SK-N-SH (cell line): ENCODE data around the gene PTPN23. TPM values are rescaled to one million over a fixed set of nuclear protein-coding genes. Genes with fewer than 3 reads are reported as not detected.

Experiments
- CTCF ChIA-PET: fragments of 300-600, 350-600 bp; formaldehyde crosslinking; extraction: SDS; loops from one replicate; lab custom pipeline; 2021; lab: Yijun Ruan, JAX
- POLR2A ChIA-PET: fragments of 350-600 bp; sonication (Branson Sonifier 250); formaldehyde crosslinking; extraction: SDS; loops from one replicate; lab custom pipeline; 2020; ENCODE audit warnings: antibody characterized with exemption, inconsistent platforms; lab: Yijun Ruan, JAX
- DNase-seq: peaks from one replicate; pipeline ENCODE4 v3.0.0; 2012
- H2AFZ ChIP-seq: fragments of 200-600 bp; sonication (generic); 2 replicates; pipeline ENCODE4 v1.8.1; 2016; ENCODE audit warnings: antibody characterized with exemption, mild to moderate bottlenecking, low read depth
- H3F3A ChIP-seq: fragments of 200-600 bp; sonication (generic); replicated peaks from 2 replicates; pipeline ENCODE3; 2016; ENCODE audit warnings: antibody characterized with exemption, mild to moderate bottlenecking; ENCODE audit not compliant: insufficient read depth
- H3K27ac ChIP-seq, 2 experiments: fragments of 200-500 bp in 1 of 2; fragments of 200-600 bp in 1 of 2; sonication (Bioruptor generic) in 1 of 2; sonication (generic), shearing (Covaris generic) in 1 of 2; 2 replicates each; pipeline versions ENCODE4 v1.5.1 to v1.6.1; 2014 to 2016; ENCODE audit warnings: low read depth in 2 of 2, inconsistent platforms in 1 of 2, low read length in 1 of 2, mild to moderate bottlenecking in 1 of 2, mixed read lengths in 1 of 2
- H3K27me3 ChIP-seq: fragments of 200-600 bp; sonication (generic), shearing (Covaris generic); 2 replicates; pipeline ENCODE4 v1.6.1; 2016; ENCODE audit warnings: mixed run types; ENCODE audit not compliant: insufficient read depth
- H3K36me3 ChIP-seq, 2 experiments: fragments of 200-500 bp in 1 of 2; fragments of 200-600 bp in 1 of 2; sonication (Bioruptor generic) in 1 of 2; sonication (generic) in 1 of 2; replicated peaks in 1 of 2; 2 replicates each; pipeline versions ENCODE3 to v1.5.1; 2014 to 2016; ENCODE audit warnings: low read length in 1 of 2, mild to moderate bottlenecking in 1 of 2; ENCODE audit not compliant: insufficient read depth in 2 of 2, control insufficient read depth in 1 of 2
- H3K4me1 ChIP-seq, 2 experiments: fragments of 200-500 bp in 1 of 2; fragments of 200-600 bp in 1 of 2; sonication (Bioruptor generic) in 1 of 2; sonication (generic), shearing (Covaris generic) in 1 of 2; 2 replicates each; pipeline versions ENCODE4 v1.5.1 to v1.6.1; 2014 to 2016; ENCODE audit warnings: low read depth in 1 of 2, low read length in 1 of 2, mixed run types in 1 of 2; ENCODE audit not compliant: insufficient read depth in 2 of 2, control insufficient read depth in 1 of 2
- H3K4me2 ChIP-seq: fragments of 200-600 bp; sonication (generic), shearing (Covaris generic); 2 replicates; pipeline ENCODE4 v1.6.1; 2017; ENCODE audit warnings: mixed run types
- H3K4me3 ChIP-seq, 2 experiments: fragments of 200-500 bp in 1 of 2; fragments of 200-600 bp in 1 of 2; sonication (Bioruptor generic) in 1 of 2; sonication (generic), shearing (Covaris generic) in 1 of 2; 2 replicates each; pipeline versions ENCODE4 v1.5.1 to v1.8.1; 2014 to 2016; ENCODE audit warnings: low read depth in 2 of 2, inconsistent platforms in 1 of 2, low read length in 1 of 2, mild to moderate bottlenecking in 1 of 2, mixed read lengths in 1 of 2, moderate library complexity in 1 of 2
- H3K79me2 ChIP-seq: fragments of 200-600 bp; sonication (generic); 2 replicates; pipeline ENCODE4 v1.8.1; 2017; ENCODE audit warnings: mild to moderate bottlenecking; ENCODE audit not compliant: insufficient read depth
- H3K9ac ChIP-seq: fragments of 200-600 bp; sonication (generic); 2 replicates; pipeline ENCODE4 v1.6.1; 2017; ENCODE audit warnings: mixed run types
- H3K9me2 ChIP-seq: fragments of 200-600 bp; sonication (generic); 2 replicates; pipeline ENCODE4 v1.6.1; 2017; ENCODE audit warnings: mixed run types
- H3K9me3 ChIP-seq: fragments of 200-600 bp; sonication (generic); 2 replicates; pipeline ENCODE4 v1.6.1; 2017; ENCODE audit warnings: mixed run types, mild to moderate bottlenecking, moderate library complexity
- H4K20me1 ChIP-seq: fragments of 200-600 bp; sonication (generic); 2 replicates; pipeline ENCODE4 v1.6.1; 2017; ENCODE audit warnings: mild to moderate bottlenecking, mixed run types; ENCODE audit not compliant: insufficient read depth
- ELF1 ChIP-seq: IDR thresholded peaks from 2 replicates; pipeline ENCODE4 v1.4.0; 2012
- EP300 ChIP-seq, 2 experiments: IDR thresholded peaks; 2 replicates each; pipeline versions ENCODE4 v1.4.0 to v1.6.1; 2012; ENCODE audit warnings: borderline replicate concordance in 1 of 2, low read depth in 1 of 2, low read length in 1 of 2
- EZH2phosphoT487 ChIP-seq: fragments of 200-600 bp; sonication (generic); IDR thresholded peaks from 2 replicates; pipeline ENCODE4 v1.6.1; 2017; ENCODE audit warnings: low read depth, mixed run types, mild to moderate bottlenecking, antibody characterized with exemption, moderate library complexity, borderline replicate concordance
- FOSL2 ChIP-seq: IDR thresholded peaks from 2 replicates; pipeline ENCODE4 v1.4.0; 2012; ENCODE audit warnings: low read depth, mild to moderate bottlenecking, moderate library complexity, borderline replicate concordance
- FOXJ3 ChIP-seq: sonication (generic); formaldehyde crosslinking; IDR thresholded peaks from 2 replicates; pipeline ENCODE4 v1.5.1; 2020; ENCODE audit warnings: mild to moderate bottlenecking, missing genetic modification reagents
- FOXM1 ChIP-seq: IDR thresholded peaks from 2 replicates; pipeline ENCODE4 v1.4.0; 2012; ENCODE audit warnings: low read depth, mild to moderate bottlenecking
- GATA2 ChIP-seq: sonication (generic); formaldehyde crosslinking; IDR thresholded peaks from 2 replicates; pipeline ENCODE4 v1.5.0; 2020; ENCODE audit warnings: mild to moderate bottlenecking, missing genetic modification reagents
- NFIC ChIP-seq: IDR thresholded peaks from 2 replicates; pipeline ENCODE4 v1.4.0; 2012; ENCODE audit warnings: borderline replicate concordance
- POLR2AphosphoS5 ChIP-seq: IDR thresholded peaks from 2 replicates; pipeline ENCODE4 v1.6.1; 2012; ENCODE audit warnings: low read depth, low read length
- RAD21 ChIP-seq: IDR thresholded peaks from 2 replicates; pipeline ENCODE4 v1.6.1; 2012; ENCODE audit warnings: mild to moderate bottlenecking, low read length
- RXRA ChIP-seq: IDR thresholded peaks from 2 replicates; pipeline ENCODE4 v1.4.0; 2012; ENCODE audit warnings: low read depth, mild to moderate bottlenecking, borderline replicate concordance
- TAF1 ChIP-seq: IDR thresholded peaks from 2 replicates; pipeline ENCODE4 v1.6.1; 2012; ENCODE audit warnings: low read depth, mild to moderate bottlenecking, low read length, moderate library complexity, borderline replicate concordance
- WGBS: methylation state at CpG from one replicate; pipeline ENCODE4 v1.1.6; 2017; ENCODE audit warnings: low lambda C conversion rate; 5-methylcytosine and 5-hydroxymethylcytosine counted together
- polyA plus RNA-seq, 3 experiments: library from polyadenylated mRNA; depleted of rRNA; stranded (reverse); fragments of >200 nt; gene quantifications; 2 replicates each; pipeline ENCODE4 v1.2.3, GENCODE V29; 2012
- TF ChIP-seq, protein P1 (sequence below): IDR thresholded peaks from 2 replicates; pipeline ENCODE4 v1.4.0; 2012; ENCODE audit warnings: low read depth
- TF ChIP-seq, protein P2 (sequence below): IDR thresholded peaks from 2 replicates; pipeline ENCODE4; 2012
- TF ChIP-seq, protein P3 (sequence below): IDR thresholded peaks from 2 replicates; pipeline ENCODE4 v1.6.1; 2012; ENCODE audit warnings: mild to moderate bottlenecking, low read depth, low read length, moderate library complexity
- TF ChIP-seq, protein P4 (sequence below): IDR thresholded peaks from 2 replicates; pipeline ENCODE4 v1.4.0; 2012; ENCODE audit warnings: low read depth, borderline replicate concordance

The PTPN23 gene
- polyA plus RNA-seq, 1 of the 3 experiments (the other 2 are of a cell fraction) = 10.9 TPM

DNA sequence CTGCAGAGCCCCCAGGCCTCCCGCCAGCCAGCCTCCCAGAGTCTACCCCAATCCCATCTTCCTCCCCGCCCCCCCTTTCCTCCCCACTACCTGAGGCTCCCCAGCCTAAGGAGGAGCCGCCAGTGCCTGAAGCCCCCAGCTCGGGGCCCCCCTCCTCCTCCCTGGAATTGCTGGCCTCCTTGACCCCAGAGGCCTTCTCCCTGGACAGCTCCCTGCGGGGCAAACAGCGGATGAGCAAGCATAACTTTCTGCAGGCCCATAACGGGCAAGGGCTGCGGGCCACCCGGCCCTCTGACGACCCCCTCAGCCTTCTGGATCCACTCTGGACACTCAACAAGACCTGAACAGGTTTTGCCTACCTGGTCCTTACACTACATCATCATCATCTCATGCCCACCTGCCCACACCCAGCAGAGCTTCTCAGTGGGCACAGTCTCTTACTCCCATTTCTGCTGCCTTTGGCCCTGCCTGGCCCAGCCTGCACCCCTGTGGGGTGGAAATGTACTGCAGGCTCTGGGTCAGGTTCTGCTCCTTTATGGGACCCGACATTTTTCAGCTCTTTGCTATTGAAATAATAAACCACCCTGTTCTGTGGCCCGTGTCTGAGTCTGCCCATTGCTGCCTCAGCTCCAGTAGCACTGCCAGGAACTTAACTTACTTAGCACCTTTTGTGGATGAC is 32.2 kb downstream of the PTPN23 start:
- Histone ChIP-seq H3K9me3 (no peaks in the 10 kb centered on the region), H3K27me3 (no peaks in the 10 kb centered on the region), H2AFZ (no peak overlapping the region), H3K79me2 (no peaks in the 10 kb centered on the region), H4K20me1 (no peaks in the 10 kb centered on the region)
- TF ChIP-seq EZH2phosphoT487 = no peak
- no peak for TF ChIP-seq RXRA
- TF ChIP-seq, protein P1, sequence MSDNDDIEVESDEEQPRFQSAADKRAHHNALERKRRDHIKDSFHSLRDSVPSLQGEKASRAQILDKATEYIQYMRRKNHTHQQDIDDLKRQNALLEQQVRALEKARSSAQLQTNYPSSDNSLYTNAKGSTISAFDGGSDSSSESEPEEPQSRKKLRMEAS = no peak
- no peak; the same call in 1 of the 2 replicates for TF ChIP-seq POLR2AphosphoS5
- TF ChIP-seq TAF1 = no peak
- no peak for TF ChIP-seq FOXM1
- TF ChIP-seq FOXJ3 (CRISPR knock-in tag) = no peak
- no peak for TF ChIP-seq NFIC
- TF ChIP-seq, protein P2, sequence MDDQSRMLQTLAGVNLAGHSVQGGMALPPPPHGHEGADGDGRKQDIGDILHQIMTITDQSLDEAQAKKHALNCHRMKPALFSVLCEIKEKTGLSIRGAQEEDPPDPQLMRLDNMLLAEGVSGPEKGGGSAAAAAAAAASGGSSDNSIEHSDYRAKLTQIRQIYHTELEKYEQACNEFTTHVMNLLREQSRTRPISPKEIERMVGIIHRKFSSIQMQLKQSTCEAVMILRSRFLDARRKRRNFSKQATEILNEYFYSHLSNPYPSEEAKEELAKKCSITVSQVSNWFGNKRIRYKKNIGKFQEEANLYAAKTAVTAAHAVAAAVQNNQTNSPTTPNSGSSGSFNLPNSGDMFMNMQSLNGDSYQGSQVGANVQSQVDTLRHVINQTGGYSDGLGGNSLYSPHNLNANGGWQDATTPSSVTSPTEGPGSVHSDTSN = no peak
- TF ChIP-seq, protein P3, sequence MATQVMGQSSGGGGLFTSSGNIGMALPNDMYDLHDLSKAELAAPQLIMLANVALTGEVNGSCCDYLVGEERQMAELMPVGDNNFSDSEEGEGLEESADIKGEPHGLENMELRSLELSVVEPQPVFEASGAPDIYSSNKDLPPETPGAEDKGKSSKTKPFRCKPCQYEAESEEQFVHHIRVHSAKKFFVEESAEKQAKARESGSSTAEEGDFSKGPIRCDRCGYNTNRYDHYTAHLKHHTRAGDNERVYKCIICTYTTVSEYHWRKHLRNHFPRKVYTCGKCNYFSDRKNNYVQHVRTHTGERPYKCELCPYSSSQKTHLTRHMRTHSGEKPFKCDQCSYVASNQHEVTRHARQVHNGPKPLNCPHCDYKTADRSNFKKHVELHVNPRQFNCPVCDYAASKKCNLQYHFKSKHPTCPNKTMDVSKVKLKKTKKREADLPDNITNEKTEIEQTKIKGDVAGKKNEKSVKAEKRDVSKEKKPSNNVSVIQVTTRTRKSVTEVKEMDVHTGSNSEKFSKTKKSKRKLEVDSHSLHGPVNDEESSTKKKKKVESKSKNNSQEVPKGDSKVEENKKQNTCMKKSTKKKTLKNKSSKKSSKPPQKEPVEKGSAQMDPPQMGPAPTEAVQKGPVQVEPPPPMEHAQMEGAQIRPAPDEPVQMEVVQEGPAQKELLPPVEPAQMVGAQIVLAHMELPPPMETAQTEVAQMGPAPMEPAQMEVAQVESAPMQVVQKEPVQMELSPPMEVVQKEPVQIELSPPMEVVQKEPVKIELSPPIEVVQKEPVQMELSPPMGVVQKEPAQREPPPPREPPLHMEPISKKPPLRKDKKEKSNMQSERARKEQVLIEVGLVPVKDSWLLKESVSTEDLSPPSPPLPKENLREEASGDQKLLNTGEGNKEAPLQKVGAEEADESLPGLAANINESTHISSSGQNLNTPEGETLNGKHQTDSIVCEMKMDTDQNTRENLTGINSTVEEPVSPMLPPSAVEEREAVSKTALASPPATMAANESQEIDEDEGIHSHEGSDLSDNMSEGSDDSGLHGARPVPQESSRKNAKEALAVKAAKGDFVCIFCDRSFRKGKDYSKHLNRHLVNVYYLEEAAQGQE = no peak
- no peak for TF ChIP-seq ELF1
- TF ChIP-seq GATA2 (CRISPR knock-in tag) = no peak
- TF ChIP-seq FOSL2 = no peak
- TF ChIP-seq, protein P4, sequence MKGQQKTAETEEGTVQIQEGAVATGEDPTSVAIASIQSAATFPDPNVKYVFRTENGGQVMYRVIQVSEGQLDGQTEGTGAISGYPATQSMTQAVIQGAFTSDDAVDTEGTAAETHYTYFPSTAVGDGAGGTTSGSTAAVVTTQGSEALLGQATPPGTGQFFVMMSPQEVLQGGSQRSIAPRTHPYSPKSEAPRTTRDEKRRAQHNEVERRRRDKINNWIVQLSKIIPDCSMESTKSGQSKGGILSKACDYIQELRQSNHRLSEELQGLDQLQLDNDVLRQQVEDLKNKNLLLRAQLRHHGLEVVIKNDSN = no peak
- TF ChIP-seq RAD21 = no peak
- TF ChIP-seq EP300 (IDR thresholded peaks at IDR 0.05; ENCODE audit: borderline replicate concordance in 1 of 2, low read depth in 1 of 2, low read length in 1 of 2) = no peak
- TF ChIP-seq, all 33 proteins: peak for 0
- Histone ChIP-seq H3K4me2 (no peak overlapping the region), H3K4me3 (no peak overlapping the region), H3K27ac (no peak overlapping the region), H3F3A (peaks cover 3% of the 10 kb centered on the region), H3K36me3 (peaks cover 0 to 80% of the 10 kb centered on the region in 2 experiments), H3K4me1 (peaks cover 0 to 11% of the 10 kb centered on the region in 2 experiments; a peak in 1 of 4 replicates), H3K9ac (no peak overlapping the region), H3K9me2 (no peaks in the 10 kb centered on the region)
- 90% methylated on average over 10 of the region's 12 CpGs for WGBS
- CTCF ChIA-PET = interaction anchor here (2.5 to 3.2 kb wide), 2 partner anchors 8 to 63 kb away, joined by 11 to 28 read pairs; partner anchors contain the start of gene SCAP
- no peak for DNase-seq
- POLR2A ChIA-PET = interaction anchor here (1.4 to 1.7 kb wide), 2 partner anchors 11 to 18 kb away, joined by 3 to 4 read pairs; no protein-coding TSS in a partner anchor
